Spinal cord (tissue), 10 donors: ENCODE data around the gene FOS. TPM values are rescaled to one million over a fixed set of nuclear protein-coding genes. Genes with fewer than 3 reads are reported as not detected.
A peak's percentile ranks its signal among the peaks of the same experiment; 100 is the strongest.

Source experiments
- DNase-seq, 6 donors: peaks; one replicate each; pipeline versions ENCODE4 v3.0.0 to v3.0.0-alpha.2; 2013 to 2015; ENCODE audit warnings: low spot score in 6 of 6, low read depth in 4 of 6
- H3K27ac ChIP-seq: one replicate; pipeline ENCODE4 v1.5.1; 2013; ENCODE audit warnings: low read depth, low read length, control low read depth
- H3K27me3 ChIP-seq: one replicate; pipeline ENCODE4 v1.6.1; 2013; ENCODE audit warnings: low read length; ENCODE audit not compliant: control insufficient read depth, insufficient read depth
- H3K36me3 ChIP-seq: one replicate; pipeline ENCODE4 v1.6.1; 2013; ENCODE audit warnings: low read length; ENCODE audit not compliant: control insufficient read depth, insufficient read depth
- H3K4me1 ChIP-seq: one replicate; pipeline ENCODE4 v1.6.1; 2013; ENCODE audit warnings: low read length; ENCODE audit not compliant: control insufficient read depth, insufficient read depth
- H3K4me3 ChIP-seq: one replicate; pipeline ENCODE4 v1.5.1; 2013; ENCODE audit warnings: low read depth, low read length, control low read depth
- H3K9me3 ChIP-seq: one replicate; pipeline ENCODE4 v1.6.1; 2013; ENCODE audit warnings: low read length; ENCODE audit not compliant: control insufficient read depth, insufficient read depth
- WGBS: methylation state at CpG from one replicate; pipeline ENCODE4 v1.1.5; 2013; ENCODE audit warnings: missing lambda C conversion rate; ENCODE audit not compliant: insufficient coverage; 5-methylcytosine and 5-hydroxymethylcytosine counted together
- polyA plus RNA-seq, 2 donors: library from polyadenylated mRNA; unstranded; fragments of 120-200 nt; gene quantifications; one replicate each; pipeline ENCODE4 v1.2.1, GENCODE V29; 2013; ENCODE audit not compliant: insufficient read length in 2 of 2
- total RNA-seq, 2 donors: library from RNA; depleted of rRNA in 1 of 2; stranded (reverse); fragments of 120-200 nt in 1 of 2; fragments of >200 nt in 1 of 2; gene quantifications; one replicate each; pipeline versions ENCODE4 v1.2.3 to v1.2.4, GENCODE V29; 2013 to 2014
- donor health status: healthy.

The FOS gene
- total and polyA plus RNA-seq, 4 donors, result 124 to 842 (median 271) TPM

DNA sequence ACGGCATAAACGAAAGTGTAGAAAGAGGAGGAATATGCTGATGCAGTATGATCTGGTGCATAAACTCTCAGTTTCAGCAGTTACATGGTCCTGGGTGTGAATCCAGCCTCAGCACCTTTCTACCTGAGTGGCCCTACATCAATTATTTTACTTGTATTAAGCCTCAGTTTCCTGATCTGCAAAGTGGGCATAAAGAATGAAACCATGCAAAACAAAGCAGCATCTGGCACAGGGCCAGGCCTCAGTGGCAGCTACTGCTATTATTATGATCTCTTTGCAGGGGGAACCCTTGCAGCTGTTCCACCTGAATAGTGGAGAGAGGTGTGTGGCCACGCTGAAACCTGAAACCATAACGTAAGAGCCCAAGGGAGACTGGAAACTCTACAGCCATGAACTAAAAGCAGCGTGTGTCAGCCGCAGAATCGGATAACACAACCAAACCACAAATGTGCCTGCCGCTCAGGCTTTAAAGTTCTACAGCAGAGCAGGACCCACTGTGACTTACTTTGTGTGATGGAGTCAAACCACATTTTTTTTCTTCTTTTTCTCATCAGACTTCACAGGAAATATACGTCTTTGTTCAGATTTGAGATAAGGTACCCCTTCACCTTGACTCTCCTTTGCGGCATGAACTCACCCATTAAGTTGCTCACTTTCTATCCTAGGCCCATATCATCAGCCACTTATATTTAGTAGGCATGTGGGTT lies 29.2 kb upstream of the FOS start:
- WGBS, result 73% methylated on average over 8 of the region's 10 CpGs
- Histone ChIP-seq H3K4me1 (no peaks in the 10 kb centered on the region), H3K4me3 (no peak overlapping the region), H3K27me3 (no peaks in the 10 kb centered on the region), H3K9me3 (no peaks in the 10 kb centered on the region), H3K27ac (no peak overlapping the region), H3K36me3 (no peaks in the 10 kb centered on the region)
- no peak for DNase-seq

- Histone ChIP-seq H3K9me3 (no peaks in the 10 kb centered on the region), H3K36me3 (no peaks in the 10 kb centered on the region), H3K27me3 (no peaks in the 10 kb centered on the region), H3K27ac (no peak overlapping the region), H3K4me3 (no peak overlapping the region), H3K4me1 (peaks cover 4% of the 10 kb centered on the region)
- no peak for DNase-seq
- WGBS, result no CpG with 5 or more reads among the region's 2 CpGs
Observed at GRCh38 chr14:75249958-75250336, 28.7 kb upstream of the FOS start.

- 72% methylated on average over 2 of the region's 4 CpGs for WGBS
- no peak overlapping the region for H3K4me3 ChIP-seq
- H3K36me3 ChIP-seq, result no peaks in the 10 kb centered on the region
- peaks cover 4% of the 10 kb centered on the region for H3K4me1 ChIP-seq
- H3K9me3 ChIP-seq, result no peaks in the 10 kb centered on the region
- H3K27me3 ChIP-seq, result no peaks in the 10 kb centered on the region
- DNase-seq, result no peak
- H3K27ac ChIP-seq, result no peak overlapping the region
Observed at GRCh38 chr14:75250800-75251199, 27.8 kb upstream of the FOS start.

GRCh38 chr14:75252254-75252837 lies 26.3 kb upstream of the FOS start:
- Histone ChIP-seq H3K36me3 (no peaks in the 10 kb centered on the region), H3K9me3 (no peaks in the 10 kb centered on the region), H3K4me1 (peaks cover 4% of the 10 kb centered on the region), H3K27ac (no peak overlapping the region), H3K4me3 (no peak overlapping the region), H3K27me3 (no peaks in the 10 kb centered on the region)
- DNase-seq, result no peak
- 91% methylated on average over 8 of the region's 10 CpGs for WGBS

GRCh38 chr14:75254381-75254822 lies 24.2 kb upstream of the FOS start:
- Histone ChIP-seq H3K4me3 (no peak overlapping the region), H3K27ac (peak overlapping the region; percentile 16), H3K9me3 (no peaks in the 10 kb centered on the region), H3K4me1 (peaks cover 20% of the 10 kb centered on the region), H3K27me3 (no peaks in the 10 kb centered on the region), H3K36me3 (no peaks in the 10 kb centered on the region)
- DNase-seq, result no peak
- WGBS, result 78% methylated on average over 4 of the region's 6 CpGs

DNA sequence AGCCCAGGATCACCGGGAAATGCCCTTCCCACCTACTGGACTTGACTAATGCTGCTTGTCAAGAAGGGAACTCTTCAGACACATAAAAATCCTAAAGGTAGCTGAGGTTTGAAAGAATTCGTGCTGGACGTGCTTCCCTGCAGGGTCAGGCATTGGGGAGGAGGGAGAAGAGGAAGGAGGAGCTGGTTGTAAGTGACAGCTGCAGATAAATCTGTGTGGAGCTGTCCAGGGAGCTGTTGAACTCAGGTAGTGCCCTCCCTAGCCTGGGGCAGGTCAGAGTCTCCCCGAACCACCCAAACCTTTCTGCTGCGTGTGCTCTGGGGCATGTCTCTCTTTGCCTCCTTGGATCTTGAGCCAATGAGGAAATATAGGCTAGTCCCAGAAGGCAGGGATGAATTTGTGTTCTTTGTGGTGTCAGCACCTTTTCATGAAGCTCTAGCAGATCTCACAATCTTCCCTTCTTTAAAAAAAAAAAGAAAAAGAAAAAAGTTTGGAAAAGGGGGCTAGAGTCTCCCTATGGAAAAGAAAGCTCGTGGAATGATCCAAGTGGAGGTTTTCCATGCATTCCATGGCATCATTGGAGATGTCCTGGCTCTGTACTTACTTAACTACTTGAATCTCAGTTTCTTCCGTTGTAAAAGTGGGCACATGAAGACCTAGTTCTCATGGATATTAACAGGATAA lies 23.6 kb upstream of the FOS start:
- H3K27ac ChIP-seq, result peak overlapping the region; percentile 16
- WGBS, result 21% methylated on average over 3 of the region's 7 CpGs
- peaks cover 21% of the 10 kb centered on the region for H3K4me1 ChIP-seq
- H3K36me3 ChIP-seq, result no peaks in the 10 kb centered on the region
- H3K4me3 ChIP-seq, result no peak overlapping the region
- H3K9me3 ChIP-seq, result no peaks in the 10 kb centered on the region
- no peak for DNase-seq
- H3K27me3 ChIP-seq, result no peaks in the 10 kb centered on the region

DNA sequence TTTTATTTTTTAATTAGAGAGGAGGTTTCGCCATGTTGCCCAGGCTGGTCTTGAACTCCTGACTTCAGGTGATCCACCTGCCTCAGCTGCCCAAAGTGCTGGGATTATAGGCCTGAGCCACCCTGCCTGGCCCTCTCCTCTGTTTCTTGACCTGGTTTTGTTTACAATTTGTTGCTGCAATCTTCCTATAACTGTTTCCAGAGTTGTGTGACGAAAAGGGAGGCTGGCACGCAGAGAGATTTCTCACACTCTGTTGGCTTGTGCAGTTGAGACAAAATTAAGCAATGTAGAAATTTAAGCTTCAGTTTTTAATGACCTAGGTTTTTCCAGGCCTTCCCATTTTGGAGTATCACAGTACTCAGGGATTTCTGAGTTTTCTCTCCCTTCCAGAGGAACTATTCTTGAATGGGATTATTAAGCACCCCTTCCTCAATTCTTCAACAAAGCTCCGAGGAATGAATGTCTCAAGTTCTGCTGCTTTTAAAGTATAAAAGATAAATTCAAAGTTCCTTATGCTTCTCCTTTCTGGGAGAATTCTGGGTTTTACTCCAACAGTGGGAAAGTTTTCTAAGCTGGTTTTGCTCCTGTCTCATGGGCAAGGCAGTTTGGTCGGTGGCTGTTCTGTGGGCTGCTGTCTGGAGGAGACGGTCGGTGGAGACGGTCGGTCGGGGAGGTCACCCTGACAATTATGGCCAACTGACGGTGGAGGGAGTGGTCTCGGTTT lies 20.4 kb upstream of the FOS start:
- Histone ChIP-seq H3K36me3 (no peaks in the 10 kb centered on the region), H3K9me3 (no peaks in the 10 kb centered on the region), H3K4me3 (peak overlapping the region; percentile 71), H3K4me1 (peaks cover 21% of the 10 kb centered on the region), H3K27ac (peak overlapping the region; percentile 98), H3K27me3 (no peaks in the 10 kb centered on the region)
- DNase-seq, result no peak
- 10% methylated on average over 9 of the region's 12 CpGs for WGBS

- Histone ChIP-seq H3K4me3 (peak overlapping the region; percentile 71), H3K9me3 (no peaks in the 10 kb centered on the region), H3K27me3 (no peaks in the 10 kb centered on the region), H3K27ac (peak overlapping the region; percentile 98), H3K4me1 (peaks cover 21% of the 10 kb centered on the region), H3K36me3 (no peaks in the 10 kb centered on the region)
- DNase-seq, result peak; percentile 99 to 100 (median 99)
- 0% methylated on average over 40 of the region's 40 CpGs for WGBS
Observed at GRCh38 chr14:75258803-75259509, 19.7 kb upstream of the FOS start.

DNA sequence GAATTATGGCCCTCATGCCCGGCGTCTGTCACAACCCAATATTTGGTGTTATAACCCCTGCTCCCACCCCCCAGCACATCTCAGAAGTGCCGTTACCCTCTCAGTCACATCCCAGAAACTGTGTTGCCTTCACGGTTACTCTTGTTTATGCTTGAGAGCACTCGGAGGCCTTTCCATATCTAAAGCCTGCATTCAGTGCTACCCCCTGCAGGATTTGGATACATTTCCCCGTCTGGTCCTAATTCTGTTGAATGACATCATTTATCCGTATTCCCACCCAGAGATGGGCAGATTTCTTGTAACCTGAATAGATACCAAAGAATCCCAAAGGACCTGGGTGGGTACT lies 19.1 kb upstream of the FOS start:
- 5% methylated on average over 5 of the region's 7 CpGs for WGBS
- H3K36me3 ChIP-seq, result no peaks in the 10 kb centered on the region
- DNase-seq, result peak in 2 of 6 donors; percentile 85 to 86
- no peaks in the 10 kb centered on the region for H3K27me3 ChIP-seq
- H3K4me1 ChIP-seq, result peaks cover 21% of the 10 kb centered on the region
- H3K27ac ChIP-seq, result peak overlapping the region; percentile 98
- no peaks in the 10 kb centered on the region for H3K9me3 ChIP-seq
- H3K4me3 ChIP-seq, result peak overlapping the region; percentile 71
